Activated T-cell treated with anti-CD3 and anti-CD28 coated beads, Interleukin-2, amount 50 U/mL, for 1 hour (primary cell): ENCODE results near the gene NOP9.

ENCODE experiments used
- DNase-seq: peaks from one replicate; pipeline ENCODE4 v3.0.0-alpha.2; 2020

Gene NOP9

DNA sequence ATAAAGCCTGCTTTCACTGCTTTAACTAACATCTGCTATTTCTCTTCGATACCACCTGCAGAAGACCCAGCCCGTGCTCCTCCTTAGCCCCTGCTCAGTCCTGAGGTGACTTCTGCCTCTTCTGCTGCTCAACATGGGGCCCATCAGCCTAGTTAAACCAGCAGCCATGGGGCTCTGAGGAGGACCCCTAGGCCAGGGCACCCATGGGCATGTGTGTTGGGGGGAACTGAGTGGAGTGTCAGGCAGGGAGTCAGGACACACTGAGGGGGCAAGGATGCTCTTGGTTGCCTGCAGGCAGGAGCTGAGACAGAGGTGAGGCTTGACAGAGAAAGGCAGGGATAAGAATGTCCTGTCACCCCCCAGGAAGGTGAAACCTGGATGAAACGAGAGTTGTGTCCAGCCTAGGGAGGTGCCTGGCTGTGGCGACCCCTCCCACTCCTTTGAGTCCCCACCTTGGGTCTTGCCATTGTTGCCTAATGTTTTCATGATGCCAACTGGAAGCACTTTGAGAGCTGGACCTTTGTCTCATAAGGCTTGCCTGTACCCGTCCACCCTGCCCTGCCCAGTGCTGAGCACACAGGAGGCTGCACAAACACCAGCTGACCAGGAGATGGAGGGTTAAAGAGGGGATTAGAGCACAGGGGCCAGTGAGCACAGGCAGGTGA lies 15.7 kb upstream of the NOP9 start:
- no peak for DNase-seq

DNA sequence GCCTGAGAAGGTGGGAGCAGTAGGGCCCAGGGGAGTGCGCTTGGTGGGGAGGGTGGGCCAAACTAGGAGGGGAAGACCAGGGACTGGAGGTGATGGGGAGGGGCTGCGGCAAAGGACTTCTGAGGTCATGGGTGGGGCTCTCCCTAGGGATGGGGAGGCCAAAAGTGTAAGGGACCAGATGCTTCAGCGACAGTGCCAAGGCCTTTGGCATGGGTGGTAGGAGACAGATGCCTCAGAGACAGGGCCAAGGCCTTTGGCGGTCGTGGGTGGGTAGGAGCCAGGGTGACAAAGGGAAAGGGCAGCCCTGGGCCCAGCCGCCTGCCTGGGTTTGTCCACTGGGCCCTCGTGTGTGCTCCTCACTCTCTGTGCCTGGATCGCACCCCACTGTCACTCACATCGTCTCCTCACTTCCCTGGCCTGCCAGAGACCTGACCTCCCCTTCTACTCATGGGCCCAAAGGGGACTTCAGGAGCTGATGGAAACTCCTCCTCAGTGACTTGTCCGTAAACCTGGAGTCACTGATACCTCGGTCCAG lies 15.1 kb upstream of the NOP9 start:
- DNase-seq = no peak

DNA sequence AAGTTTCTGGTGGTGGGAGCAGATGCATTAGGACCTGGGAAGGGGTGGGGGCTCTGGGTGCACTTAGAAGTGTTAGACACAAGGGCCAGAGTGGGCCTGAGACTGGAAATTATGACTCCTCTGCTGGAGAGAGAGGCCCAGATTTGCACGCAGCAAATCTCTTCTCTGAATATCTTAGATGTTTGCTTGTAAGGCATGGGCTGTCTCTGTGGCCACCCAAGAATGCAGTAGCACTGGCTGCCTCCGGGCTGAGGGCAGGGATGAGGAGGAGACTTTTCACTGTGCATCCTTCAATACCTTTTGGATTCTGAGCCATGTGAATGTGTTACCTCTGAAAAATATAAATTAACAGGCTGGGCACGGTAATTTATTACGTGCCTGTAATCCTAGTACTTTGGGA lies 14.3 kb upstream of the NOP9 start:
- DNase-seq = no peak

DNA sequence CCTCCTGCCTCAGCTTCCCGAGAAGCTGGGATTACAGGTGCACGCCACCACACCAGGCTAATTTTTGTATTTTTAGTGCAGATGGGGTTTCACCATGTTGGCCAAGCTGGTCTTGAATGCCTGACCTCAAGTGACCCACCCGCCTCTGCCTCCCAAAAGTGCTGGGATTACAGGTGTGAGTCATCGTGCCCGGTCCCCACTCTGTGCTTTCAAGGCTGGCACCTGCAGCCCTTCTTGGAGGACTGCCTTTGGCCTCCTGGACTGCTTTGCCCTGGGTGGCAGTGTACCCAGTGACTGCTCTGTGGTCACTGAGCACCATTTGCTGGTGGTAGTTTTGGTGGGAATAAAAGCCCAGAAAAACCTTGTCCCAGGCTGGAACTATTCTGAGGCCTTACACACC lies 12.7 kb upstream of the NOP9 start:
- no peak for DNase-seq

DNA sequence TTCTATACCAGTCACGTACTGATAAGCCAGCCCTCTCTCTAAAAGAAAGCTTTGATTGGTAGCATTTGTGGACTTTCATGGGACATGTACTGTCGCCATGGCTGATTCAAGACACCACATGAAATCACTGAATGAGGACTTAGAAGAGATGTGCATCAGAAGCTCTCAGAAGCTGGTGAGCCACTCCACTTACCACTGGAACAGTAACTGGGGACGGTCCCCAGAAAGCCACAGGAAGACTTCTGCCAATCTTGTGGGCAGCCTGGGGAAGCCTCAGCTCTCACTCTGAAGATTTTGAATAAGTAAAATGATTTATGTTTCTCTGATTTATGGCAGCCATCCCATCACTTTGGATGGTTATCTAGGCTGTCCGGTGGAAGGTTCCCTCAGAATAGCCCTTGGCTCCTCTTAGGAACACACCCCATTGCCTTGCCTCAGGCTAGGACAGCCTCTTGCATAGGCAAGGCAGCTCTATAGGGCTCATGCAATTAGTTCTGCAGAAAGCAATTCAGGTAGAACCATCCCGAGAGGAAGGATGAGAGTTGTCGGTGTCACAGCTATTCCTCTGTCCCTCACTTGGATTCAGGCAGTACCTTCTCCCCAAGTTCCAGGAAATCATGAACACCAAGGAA lies 9.9 kb upstream of the NOP9 start:
- no peak for DNase-seq

DNA sequence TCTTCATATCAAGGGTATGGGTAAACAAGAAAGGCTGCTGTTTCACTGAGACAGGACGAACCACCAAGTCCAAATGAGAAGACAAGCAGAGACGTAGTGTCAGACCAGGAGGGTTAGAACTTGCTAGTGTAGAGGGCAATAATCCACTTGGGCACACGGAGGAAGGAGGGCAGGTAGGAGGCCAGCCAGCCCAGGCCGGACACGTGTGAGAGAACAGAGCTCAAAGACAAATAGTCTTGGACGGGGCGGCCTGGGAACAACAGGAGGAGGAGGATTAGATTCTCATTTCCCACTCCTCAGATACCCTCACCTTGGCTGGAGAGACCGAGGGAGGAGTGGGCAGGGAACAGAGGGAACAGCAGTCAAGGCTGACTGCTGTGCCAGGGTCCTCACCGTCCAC lies 8.9 kb upstream of the NOP9 start:
- DNase-seq = no peak

DNA sequence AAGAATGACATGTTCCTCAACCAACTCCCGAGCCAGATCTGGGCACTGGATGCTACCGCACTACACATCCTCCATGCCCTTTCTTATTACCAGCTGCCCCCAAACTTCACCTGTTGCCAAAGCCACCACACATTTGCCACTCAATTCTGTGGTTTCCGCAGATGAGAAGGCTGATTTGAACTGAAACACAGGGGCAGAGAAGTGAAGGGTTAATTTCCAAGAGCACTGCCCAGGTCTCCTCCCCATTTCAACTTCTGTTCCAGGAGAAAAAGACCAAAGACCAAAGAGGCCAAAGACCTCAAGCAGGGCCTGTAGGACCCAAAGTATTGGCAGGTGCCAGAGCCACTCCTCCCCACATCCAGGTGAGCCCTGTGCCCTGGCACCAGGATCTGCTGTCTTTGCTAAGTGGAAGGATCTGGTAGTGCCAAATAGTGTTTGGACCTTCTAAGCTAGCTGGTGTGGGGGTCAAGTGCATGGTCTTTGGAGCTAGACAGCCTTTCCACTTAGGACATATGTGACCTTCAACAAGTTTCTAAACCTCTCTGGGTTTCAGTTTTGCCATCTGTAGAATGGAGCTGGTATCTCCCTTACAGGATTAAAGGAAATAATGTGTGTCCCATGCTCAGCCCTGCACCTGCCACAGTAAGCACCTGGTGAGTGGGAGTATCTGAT lies 8.1 kb upstream of the NOP9 start:
- DNase-seq = no peak

DNA sequence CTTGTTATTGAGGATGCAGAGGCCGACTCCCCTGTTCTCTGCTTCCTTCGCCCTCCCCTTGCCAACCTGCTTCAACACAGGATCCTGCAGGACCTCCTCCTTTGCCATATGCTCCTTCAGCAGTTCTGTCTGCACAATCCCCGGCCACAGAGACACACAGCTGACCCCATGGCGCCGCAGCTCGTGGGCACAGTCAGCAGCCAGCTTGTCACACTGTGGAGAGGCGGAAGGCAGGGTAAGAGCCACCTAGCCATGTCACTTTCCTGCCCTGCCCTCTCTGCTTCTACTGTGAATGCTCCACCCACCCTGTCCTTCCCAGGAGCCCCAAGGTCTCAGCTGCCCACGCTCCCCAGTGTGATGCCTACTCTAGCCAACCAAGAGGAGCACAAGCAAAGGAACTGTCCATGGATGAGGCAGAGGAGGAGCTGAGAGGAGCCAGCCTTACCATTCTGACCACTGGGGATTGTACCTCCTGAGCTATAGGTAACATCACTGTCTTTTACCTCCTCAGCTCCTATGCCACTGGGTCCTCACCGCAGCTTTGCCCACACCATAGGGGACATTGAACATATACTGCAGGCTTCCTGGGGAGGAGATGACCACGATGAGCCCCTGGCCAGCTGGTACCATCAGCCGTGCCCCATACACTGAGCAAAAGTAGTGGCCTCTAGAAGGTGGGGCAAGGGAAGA lies 7.4 kb upstream of the NOP9 start:
- DNase-seq = no peak

DNA sequence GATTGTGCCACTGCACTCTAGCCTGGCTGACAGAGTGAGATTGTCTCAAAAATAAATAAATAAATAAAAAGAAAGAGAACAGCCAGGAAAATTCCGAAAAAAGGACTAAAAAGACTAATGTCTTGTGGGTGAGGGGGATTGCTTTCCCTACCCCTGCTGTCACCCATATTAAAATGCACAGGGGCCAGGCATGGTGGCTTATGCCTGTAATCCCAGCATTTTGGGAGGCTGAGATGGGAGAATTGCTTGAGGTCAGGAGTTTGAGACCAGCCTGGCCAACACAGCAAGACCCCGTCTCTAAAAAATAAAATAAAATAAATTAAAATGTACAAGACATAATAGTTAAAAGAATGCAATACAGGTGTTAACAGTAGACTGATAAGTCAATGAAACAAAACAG lies 6.1 kb upstream of the NOP9 start:
- no peak for DNase-seq

DNA sequence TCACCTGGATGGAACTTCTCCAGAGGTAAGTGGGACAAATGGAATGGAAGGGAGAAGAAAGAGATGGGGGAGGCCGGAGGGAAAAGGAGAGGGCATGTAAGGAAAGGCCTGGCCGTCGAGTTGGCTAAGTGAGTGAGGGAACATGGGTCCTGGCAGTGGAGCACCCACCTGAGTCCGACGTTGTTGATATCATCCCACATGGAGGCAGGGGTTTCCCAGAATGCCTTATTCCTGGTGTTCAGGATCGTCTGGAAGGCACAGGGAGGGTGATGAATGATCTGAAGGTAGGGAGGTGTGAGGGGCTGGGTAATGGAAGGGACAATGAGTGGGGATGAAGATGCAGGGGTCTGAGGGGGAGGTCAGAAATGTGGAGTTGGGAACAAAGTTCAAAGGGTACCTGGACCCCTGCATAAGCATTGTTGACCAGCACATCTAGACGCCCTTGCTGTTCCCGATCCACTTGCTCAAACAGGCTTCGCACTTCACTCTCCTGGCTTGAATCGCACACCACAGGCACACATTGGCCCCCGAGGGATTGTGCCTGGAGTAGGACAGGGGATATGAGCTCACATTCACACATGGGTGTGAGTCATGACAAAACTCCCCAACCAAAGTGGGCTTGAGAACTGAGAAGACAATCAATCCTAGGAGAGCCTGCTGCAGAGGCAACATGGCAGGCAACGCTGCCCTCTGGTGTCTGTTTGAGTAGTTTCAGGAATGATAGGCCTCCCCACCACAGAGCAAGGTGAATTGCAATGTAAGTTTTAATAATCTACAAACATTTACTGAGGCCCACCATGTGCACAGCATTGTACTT lies 3.1 kb upstream of the NOP9 start:
- DNase-seq = peak; percentile 68

DNA sequence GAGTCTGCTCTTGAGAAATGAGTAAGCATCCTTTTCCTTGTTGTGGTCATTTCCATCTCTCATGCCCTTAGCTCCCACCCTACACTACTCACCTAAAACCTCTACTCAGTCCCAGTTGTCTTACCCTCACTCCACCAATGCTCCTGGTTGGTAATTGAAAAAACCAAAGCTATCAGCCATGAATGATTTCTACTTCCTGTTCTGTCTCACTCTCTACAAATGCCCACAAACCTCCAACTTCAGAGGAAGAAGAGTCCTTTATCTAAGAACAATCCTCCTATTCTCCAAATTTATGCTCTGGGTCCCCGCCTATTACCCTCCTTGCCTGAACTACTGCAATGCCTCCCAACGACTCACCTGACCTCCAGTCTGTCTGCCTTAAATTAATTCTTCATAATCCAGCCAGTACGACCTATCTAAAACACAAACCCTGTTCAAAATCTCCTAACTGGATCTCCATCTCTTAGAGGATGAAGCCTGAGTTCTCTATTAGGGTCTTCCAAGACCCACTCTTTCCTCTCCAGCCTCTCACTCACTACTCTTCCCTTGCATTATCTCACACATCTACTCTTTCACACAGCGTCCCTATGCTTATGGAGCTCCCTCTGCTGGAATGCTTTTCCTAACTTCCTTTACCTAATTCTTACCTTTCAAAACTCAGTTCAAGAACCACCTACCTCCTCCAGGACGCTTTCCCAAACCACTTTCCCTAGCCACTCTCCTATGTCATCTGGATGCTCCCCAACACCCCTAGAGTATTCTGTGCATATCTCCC lies 2.3 kb upstream of the NOP9 start:
- DNase-seq = no peak

DNA sequence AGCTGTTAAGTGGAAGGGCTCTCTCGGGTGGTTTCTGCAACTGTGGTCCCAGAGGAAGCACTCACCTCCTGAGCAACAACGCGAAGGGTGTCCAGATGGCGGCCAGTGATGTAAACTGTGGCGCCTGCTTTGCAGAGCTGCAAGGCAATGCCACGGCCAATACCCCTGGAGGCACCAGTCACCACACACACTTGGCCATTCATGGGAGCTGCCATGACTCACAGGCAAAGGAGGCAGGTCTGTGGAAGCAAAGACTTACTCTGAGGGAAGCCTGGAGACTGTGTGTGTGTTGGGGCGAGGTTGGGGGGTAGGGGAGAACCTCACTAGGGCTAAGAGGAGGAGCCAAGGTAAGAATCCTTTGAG lies 777 bp upstream of the NOP9 start:
- DNase-seq = no peak

DNA sequence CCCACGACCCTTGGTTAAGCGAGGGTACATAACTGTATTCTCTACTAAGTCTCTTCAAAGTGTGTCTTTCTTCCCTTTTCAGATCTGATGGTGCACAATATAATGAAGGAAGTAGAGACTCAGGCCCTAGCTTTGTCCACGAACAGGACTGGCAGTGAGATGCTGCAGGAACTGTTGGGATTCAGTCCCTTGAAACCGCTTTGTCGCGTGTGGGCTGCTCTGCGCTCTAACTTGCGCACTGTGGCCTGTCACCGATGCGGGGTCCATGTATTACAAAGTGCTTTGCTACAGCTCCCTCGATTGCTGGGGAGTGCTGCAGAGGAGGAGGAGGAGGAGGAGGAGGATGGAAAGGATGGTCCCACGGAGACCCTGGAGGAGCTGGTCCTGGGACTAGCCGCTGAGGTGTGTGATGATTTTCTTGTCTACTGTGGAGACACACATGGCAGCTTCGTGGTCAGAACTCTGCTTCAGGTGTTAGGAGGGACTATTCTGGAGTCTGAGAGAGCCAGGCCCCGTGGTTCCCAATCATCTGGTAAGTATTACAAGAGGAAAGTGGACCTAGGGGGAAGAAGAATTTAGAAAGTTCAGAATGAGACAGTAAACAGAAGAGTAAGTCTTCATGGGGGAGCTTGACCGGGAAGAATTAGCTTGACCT lies 803 bp downstream of the NOP9 start:
- DNase-seq = no peak

DNA sequence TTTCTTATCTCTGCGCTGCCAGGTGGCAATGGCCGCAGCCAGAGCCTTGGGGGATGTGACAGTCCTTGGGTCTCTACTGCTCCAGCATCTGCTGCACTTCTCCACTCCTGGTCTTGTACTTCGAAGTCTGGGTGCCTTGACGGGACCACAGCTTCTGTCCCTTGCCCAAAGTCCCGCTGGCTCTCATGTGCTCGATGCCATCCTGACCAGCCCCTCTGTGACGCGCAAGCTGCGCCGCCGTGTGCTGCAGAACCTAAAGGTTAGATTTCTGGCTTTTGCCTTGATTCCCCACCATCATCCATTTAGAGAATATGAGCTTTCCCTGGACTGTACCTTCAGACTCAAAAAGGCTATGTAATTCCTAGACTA lies 4.4 kb downstream of the NOP9 start:
- no peak for DNase-seq

DNA sequence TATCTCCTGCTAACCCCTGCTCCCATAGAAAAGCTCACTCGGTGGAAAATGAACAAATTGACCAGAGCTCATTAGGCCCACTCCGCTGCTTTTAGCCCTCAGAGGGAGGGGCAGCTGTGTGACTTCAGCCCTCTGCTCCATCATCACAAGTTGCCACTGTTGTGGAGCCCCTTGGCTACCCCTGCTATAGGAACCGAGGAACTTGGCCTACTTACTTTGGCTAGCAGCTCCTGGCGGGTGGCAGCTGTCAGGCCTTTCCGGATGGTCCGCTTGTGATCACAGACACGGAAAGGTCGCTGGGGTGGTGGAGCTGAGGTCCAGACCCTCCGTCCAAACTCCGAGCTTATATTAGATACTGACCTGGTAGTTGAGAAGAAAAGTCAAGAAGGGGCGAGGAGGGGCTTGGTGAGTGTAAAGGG lies 7.5 kb downstream of the NOP9 start:
- DNase-seq = no peak

DNA sequence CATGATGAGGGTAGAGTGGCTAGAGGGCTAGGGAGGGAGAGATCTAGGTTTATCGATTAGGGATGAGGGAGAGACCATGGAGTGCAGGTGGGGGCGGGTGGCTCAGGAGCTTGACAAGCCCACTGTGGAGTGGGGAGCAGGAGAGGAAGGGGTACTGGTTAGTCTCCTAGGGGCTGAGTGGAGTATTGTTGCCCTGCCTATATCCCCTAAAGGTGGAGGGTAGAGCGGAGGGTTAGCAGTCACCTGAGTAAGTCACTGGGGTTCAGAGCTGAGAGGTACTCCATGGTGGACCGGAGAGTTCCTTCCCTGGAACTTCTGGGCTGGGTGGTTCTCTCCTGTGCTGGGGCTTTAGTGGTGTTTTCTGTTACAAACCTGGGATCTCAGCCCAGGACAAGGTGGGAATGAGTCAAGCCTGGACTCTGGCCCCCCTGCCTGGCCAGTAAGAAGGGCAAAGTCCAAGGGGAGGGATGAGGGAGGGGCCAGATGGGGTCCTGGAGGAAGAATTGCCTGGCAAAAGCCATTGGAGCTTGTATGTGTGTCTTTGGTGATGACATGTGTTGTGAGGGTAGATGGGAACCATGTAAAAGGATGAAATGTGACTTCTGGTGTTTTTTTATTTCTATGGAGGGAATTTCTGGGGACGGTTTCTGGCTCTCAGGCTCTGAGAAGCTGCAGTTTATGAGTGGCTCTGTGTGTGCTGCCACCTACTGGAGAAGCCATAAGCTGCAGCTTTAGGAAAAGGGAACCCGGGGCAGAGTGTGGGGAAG lies 8.1 kb downstream of the NOP9 start, which contains the start of gene CIDEB:
Gene CIDEB (minus strand): TSS at position 403 of the 767 bp plus-strand sequence. CDS start 119 bp downstream, at position 284.
- DNase-seq = peak; percentile 61

DNA sequence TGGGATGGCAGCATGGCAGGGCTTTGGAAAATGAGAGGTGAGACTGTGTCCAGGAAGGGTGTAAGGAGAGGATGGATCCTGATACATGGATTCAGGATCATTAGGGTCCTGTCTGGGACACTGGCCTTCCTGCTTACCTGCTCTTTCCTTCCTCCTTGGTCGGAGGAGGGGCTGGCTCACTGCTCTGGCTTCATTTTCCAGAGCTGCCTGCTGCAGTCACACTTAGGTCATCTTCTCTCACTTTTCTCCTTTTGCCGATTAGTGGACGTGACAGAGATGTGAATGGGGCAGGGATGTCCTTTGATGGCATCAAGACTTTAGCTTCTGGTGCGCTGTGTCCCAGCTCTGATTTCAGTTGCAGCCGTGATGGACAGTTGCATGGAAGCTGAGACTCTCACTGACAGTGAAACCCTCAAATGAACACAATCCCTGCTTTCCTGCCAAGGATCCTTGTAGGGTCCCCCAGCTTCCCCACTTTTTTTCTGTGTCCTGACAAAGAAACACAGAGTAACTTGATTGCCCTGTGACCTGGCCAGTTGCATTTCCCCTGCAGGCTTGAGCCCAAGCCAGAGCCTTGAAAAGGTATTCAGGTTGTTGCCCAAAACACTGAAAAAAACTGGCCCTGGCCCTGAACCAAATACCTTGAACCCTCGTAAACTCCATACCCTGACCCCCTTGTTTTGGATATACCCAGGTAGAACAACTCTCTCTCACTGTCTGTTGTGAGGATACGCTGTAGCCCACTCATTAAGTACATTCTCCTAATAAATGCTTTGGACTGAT lies 8.9 kb downstream of the NOP9 start:
- DNase-seq = no peak

DNA sequence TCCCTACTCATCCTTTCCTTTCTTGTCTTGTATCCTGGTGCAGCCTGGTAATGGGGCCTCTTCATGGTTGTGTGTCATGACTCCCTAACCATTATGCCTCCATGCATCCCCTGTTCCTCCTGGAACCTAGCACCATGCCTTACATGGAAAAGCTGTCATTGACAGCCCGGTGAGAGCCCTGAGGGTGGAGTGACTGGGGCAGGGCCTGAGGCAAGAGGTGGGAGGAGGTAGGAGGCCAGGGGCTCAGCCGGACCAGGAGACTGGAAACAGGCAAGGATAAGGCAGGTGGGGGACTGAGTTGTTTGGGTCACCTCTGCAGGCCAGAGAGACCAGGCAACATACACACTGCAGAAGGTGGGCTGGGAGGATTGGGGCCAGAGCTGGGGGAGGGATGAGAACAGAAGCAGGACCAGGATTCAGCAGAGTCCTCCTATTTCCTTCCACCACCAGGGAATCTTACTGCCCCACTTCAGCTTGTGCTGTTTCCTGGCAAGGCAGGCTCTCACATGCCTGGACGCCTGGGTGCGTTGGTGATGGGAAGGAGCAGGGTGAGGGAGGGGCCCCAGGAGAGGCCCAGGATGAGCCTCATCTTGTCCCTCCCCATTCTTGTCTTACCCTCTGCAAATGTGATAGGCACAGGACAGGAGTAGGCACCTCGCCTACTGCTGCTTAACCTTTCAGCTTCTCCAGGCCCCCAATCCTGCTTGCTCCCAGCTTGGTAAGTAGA lies 10.1 kb downstream of the NOP9 start, which contains the start of gene LTB4R2:
Gene LTB4R2 (plus strand): TSS at position 603 of the 727 bp plus-strand sequence. CDS start 525 bp downstream, outside the sequence.
- DNase-seq = no peak

DNA sequence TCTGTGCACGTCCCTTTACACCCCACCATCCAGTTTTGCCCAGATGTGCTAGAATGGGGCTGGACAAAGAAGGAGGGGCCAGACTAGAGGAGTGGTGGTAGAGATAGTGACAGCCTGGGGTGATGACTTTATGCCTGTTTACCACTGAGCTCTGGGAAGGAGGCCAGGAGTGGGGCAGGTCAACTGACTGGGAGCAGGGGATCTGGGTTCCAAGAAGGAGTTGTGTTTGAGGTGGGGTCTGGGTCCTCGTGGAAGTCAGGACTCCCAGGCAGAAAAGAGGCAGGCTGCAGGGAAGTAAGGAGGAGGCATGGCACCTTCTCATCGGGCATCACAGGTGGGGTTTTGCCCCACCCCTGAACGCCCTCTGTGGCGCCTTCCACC lies 10.6 kb downstream of the NOP9 start:
- DNase-seq = no peak
